ENCODE measurements around the gene STIM2.
"Not testable (repeated sequence)": the region's sequence is repeated elsewhere in the genome, so short reads cannot be mapped to it uniquely, and the experiment has no call there.

Gene STIM2

DNA sequence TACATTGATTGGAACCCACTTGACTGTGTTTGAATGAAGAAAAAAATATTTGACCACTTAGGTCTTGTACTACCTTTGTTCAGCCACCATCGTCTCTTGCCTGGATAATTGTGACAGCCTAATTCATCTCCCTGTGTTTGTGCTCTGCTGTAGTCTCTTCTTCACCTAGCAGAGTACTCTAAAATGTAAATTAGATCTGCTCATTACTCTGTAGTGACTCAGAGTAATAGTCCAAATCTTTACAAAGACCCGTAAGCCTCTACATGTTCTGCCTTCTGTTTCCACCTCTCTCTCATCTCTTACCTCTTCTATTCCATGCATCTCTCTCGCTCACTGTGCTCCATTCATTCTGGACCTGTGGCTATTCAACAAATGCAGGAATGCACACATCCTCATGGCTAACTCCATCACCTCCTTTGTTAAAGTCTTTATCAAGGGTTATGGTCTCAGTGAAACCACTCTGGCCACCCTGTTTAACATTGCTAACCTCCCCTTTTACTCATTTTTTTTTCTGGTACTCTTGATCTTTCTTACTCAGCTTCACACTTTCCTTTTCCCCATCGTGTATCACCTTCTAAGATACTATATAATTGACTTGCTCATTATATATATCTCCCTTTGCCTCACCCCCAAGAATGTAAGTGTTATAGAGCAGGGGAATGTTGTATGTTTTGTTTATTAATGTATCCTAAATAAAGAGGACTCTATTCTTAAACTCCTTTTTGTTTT is 98.4 kb downstream of the STIM2 start:
- no peak for DNase-seq

GRCh38 chr4:26959654-26960047 is 99.0 kb downstream of the STIM2 start:
- DNase-seq = no peak

DNA sequence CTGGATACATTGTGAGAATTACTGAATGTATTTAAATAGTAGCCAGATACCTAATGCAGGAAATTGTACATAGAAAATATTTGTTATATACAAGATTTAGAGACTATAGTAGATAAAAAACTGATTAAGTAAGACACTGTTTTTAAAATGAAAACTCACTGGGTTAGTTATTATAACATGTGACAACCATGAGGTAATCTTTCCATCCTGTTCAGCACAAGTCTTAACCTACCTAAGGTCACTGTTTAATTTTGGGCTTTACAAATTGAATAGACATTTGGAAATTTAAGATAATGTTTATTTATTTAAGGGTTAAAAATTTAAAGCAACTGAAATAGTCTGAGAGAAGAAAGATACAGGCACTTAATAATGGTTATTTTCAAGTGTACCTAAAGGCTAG is 102.1 kb downstream of the STIM2 start:
- no peak for DNase-seq

DNA sequence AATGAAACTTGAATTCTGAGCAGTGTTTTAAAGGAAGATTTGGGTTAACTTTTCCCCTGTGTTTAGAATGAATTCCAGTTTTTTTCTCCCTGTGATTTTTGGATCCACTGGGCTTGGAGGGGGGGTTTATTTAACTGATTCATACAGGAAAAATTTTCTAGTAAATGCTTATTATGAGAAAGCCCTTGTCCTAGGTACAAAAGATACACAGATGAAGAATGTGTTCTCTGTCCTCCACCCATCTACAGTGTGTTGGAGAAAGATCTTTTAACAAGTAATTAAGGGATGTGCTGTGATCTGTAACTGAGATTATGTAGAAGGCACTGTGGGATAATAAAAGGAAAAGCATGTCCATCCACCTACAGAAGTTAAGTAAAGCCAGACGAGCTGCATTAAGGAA is 103.9 kb downstream of the STIM2 start:
- DNase-seq = no peak

DNA sequence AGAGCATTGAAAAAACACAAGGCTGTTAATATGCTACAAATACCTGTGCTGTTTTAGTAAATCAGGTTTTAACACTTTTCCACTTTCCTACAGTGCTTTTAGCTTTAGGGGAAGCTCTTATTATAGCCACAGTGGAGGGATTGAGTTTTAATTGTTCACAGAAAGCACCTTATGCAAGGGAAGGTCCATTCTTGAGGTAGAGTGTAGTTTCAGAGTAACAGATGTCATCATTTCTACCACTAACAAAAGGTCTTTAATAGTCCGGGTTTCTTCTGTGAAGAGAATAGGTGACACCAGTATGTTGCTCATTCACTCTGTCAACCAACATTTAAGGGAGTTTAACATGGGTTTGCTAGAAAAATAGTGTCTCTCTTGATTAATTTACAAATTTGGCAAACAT is 104.4 kb downstream of the STIM2 start:
- DNase-seq = no peak

GRCh38 chr4:26975464-26976181 is 115.0 kb downstream of the STIM2 start:
- not testable (repeated sequence) for DNase-seq

- DNase-seq = no peak
Observed at GRCh38 chr4:26978387-26979053, 117.9 kb downstream of the STIM2 start.

DNA sequence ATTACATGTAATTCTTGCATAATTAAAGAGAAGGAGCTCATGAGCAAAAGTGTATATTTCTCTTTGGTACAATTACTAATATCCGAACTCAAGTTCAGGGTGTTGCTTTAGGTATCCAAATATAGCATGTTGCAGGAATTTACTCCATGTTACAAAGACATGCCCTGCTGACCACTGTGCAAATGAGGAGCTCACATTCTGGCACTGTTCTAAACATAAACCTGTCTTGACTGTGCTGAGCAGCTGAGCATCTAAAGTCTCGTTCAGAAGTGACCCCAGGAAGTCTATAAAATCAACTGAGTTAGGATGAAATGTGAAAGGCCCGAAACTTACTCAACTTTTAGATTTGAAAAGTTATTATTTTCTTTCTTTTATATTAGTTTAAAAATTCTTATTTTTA is 124.3 kb downstream of the STIM2 start:
- no peak for DNase-seq

DNA sequence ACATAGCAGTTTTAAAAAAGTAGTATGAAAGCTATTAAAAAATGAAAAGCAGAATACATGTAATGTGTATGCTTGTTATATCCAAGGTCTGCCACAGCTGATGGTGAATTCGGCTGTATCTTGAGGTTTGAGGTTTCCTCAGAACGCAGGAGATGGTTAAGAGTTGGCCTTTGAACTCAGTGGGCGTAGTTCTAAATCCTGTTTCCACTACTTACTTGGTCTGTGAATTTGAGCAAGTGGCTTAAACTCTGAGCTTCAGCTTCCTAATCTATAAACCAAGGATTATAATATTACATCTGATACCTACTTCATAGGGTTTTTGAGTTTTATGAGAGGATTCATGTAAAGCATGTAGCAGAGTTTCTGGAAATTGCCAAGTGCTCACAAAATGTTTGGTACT is 125.2 kb downstream of the STIM2 start:
- no peak for DNase-seq

DNA sequence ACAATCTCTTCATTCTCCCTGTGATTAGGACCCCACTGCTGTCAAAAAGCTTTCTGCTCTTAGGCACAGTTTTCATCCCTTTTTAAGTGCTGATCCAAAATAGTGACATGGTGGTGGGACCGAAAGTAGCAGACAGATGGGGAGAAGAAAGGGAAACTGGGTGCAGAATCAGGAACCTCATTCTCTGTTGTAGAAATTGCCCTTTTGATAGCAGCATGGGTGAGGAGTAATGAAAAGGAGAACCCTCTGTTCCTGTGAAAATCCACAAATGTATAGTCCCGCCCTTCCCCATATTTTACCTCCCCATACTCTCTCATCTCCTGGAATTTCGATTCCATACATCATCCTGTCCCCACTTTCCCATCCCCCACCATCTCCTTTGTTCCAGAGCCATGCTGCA is 126.5 kb downstream of the STIM2 start:
- DNase-seq = no peak

- DNase-seq = no peak
Observed at GRCh38 chr4:26991057-26991456, 130.4 kb downstream of the STIM2 start.

- peak; percentile 4 for DNase-seq
Observed at GRCh38 chr4:26992657-26993361, 132.2 kb downstream of the STIM2 start.

- DNase-seq = no peak
Observed at GRCh38 chr4:26993539-26993938, 132.9 kb downstream of the STIM2 start.

- DNase-seq = no peak
Observed at GRCh38 chr4:26993967-26994366, 133.3 kb downstream of the STIM2 start.

DNA sequence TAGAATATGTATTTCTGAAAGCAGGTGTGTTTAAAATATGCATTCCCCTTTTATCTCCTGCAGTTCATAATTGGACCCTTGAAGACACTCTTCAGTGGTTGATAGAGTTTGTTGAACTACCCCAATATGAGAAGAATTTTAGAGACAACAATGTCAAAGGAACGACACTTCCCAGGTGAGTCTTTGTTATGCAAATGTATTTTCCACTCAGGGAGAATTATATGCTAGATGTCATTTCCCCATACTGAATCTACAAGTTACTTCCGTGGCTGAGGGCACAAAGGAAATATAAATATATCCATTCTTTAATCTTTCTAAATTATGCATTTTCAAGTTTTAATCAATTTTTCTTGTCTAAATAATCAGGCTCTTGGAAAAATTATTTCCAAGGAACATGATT is 134.7 kb downstream of the STIM2 start:
- no peak for DNase-seq

DNA sequence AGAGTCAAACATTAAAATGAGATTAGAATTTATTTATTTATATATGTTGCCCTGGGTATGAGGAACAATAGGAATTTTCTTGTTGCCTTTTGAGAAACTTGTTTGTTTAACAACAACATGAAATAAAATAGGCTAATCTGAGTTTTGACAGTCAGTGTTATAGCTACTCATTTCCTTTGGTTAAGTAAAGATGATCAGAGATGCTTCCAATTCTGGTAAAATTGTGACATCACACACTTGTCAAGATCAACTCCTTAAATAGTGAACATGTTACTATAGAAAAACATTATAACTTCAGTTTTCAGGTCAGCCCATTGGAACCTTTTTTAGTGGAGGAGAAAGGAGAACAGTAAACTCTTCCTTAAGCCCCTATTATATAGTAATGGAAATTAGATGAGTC is 136.1 kb downstream of the STIM2 start:
- DNase-seq = no peak

DNA sequence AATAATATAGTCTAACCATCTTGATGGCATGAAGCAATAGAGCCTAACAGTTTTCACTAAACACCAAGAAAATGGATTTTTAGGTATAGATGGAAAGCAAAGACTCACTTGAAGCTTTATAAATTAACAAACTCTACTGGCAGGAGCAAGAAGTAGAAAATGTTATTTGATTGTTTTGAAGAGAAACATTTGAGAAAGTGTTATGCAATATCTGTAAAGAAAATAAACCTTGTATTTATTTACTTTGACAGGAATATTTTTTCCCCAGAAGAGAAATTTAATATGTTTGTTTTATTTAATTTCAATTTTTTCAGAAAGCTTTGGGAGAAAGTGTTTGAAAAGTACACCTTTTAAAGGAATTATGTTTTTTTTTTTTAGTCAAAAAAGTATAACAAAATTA is 139.0 kb downstream of the STIM2 start:
- no peak for DNase-seq

DNA sequence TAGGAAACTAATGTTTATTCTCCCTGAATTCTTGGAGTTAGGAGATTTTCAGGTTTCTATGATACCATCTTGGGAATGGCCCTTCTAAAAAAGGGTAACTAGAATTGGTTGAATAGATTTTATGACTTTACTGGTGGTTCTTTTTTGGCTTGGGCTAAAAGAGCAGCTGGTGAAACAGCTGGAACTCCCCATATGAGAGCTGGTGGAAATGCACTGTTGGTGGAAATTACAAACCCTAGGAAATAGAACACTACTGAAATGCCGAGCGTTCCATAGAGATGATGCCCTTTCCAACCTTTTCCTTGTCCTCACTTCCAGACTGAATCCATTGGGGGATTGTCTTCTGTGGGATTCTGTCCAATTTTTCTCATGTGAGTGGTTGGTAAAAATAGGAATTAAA is 139.5 kb downstream of the STIM2 start:
- peak; percentile 3 for DNase-seq

GRCh38 chr4:27000820-27001219 is 140.2 kb downstream of the STIM2 start:
- no peak for DNase-seq

GRCh38 chr4:27001398-27002164 is 140.9 kb downstream of the STIM2 start:
- no peak for DNase-seq

GRCh38 chr4:27003642-27004113 is 143.0 kb downstream of the STIM2 start:
- peak; percentile 62 for DNase-seq

GRCh38 chr4:27005501-27005900 is 144.9 kb downstream of the STIM2 start:
- peak; percentile 82 for DNase-seq
